Right lobe of liver (tissue), 6 donors: ENCODE results near the gene CD302. TPM values are rescaled to one million over a fixed set of nuclear protein-coding genes. Genes with fewer than 3 reads are reported as not detected.

Experiments used
- ATAC-seq, 4 donors: fragments of 200-7000 bp; cut with Tn5 transposase; one replicate each; pipeline ENCODE4 v1.9.1; 2020; ENCODE audit warnings: mild to moderate bottlenecking in 4 of 4, moderate library complexity in 4 of 4
- DNase-seq, 3 donors: peaks; one replicate each; pipeline ENCODE4 v3.0.0-alpha.2; 2020
- H3K27ac ChIP-seq, 3 donors: fragments of 200-600 bp; one replicate each; pipeline ENCODE4 v1.8.0; 2022
- H3K27me3 ChIP-seq, 2 donors: fragments of 200-600 bp; one replicate each; pipeline ENCODE4 v1.8.0; 2022
- H3K36me3 ChIP-seq, 4 donors: fragments of 200-600 bp; sonication (generic) in 1 of 4; one replicate each; pipeline versions ENCODE4 v1.5.1 to v1.8.0; 2017 to 2022; ENCODE audit warnings: control low read depth in 1 of 4
- H3K4me1 ChIP-seq, 4 donors: fragments of 200-600 bp; sonication (generic) in 1 of 4; one replicate each; pipeline versions ENCODE4 v1.5.1 to v1.8.0; 2017 to 2022; ENCODE audit warnings: control low read depth in 1 of 4
- H3K4me3 ChIP-seq, 3 donors: fragments of 200-600 bp; one replicate each; pipeline ENCODE4 v1.8.0; 2022
- H3K9me3 ChIP-seq, 4 donors: fragments of 200-600 bp; sonication (generic) in 1 of 4; one replicate each; pipeline versions ENCODE4 v1.5.1 to v1.8.0; 2017 to 2022; ENCODE audit warnings: control low read depth in 1 of 4
- POLR2A ChIP-seq: fragments of 450-650 bp; IDR thresholded peaks from one replicate; pipeline ENCODE4 v1.6.1; 2017; ENCODE audit warnings: antibody characterized with exemption, mild to moderate bottlenecking
- WGBS: methylation state at CpG from one replicate; pipeline ENCODE4 v1.1.6; 2018; ENCODE audit warnings: low coverage, low lambda C conversion rate; ENCODE audit not compliant: insufficient coverage; ENCODE audit errors: missing lambda C conversion rate; 5-methylcytosine and 5-hydroxymethylcytosine counted together
- intact Hi-C, 2 donors: fragments of 100-400 bp; cut with DNase I; formaldehyde crosslinking; loops; one replicate each; pipeline versions ENCODE4 v1.11.2 to v1.14.1; 2022
- total RNA-seq, 6 experiments: library from RNA; depleted of rRNA in 2 of 6; stranded (reverse); fragments of >200 nt in 2 of 6; fragmentation: NEBNext Ultra II Directional in 3 of 6; extraction: Animal tissue kit (Norgen Biotek cat#: 25700) in 3 of 6; gene quantifications; one replicate each; pipeline versions ENCODE4 v1.1.0 to v1.2.4, GENCODE V29; 2016 to 2023
- TF ChIP-seq, protein P1 (sequence below), 4 donors: fragments of 200-600 bp in 3 of 4; fragments of 450-650 bp in 1 of 4; IDR thresholded peaks; one replicate each; pipeline versions ENCODE4 v1.5.1 to v1.8.0; 2016 to 2022; ENCODE audit warnings: antibody characterized with exemption in 4 of 4, mild to moderate bottlenecking in 2 of 4
- donor health status: DM: no; HTN: yes; CAD: no.
- donor health status: DM: no; HTN: no; CAD: no.
- donor health status: DM: no; HTN: no; CAD: no.
- donor health status: DM: no; HTN: yes; CAD: no.
- donor health status: DM: no; HTN: yes; CAD: no.

CD302 gene
- total RNA-seq, 6 experiments from 2014 or later: 114 to 163 (median 130) TPM

DNA sequence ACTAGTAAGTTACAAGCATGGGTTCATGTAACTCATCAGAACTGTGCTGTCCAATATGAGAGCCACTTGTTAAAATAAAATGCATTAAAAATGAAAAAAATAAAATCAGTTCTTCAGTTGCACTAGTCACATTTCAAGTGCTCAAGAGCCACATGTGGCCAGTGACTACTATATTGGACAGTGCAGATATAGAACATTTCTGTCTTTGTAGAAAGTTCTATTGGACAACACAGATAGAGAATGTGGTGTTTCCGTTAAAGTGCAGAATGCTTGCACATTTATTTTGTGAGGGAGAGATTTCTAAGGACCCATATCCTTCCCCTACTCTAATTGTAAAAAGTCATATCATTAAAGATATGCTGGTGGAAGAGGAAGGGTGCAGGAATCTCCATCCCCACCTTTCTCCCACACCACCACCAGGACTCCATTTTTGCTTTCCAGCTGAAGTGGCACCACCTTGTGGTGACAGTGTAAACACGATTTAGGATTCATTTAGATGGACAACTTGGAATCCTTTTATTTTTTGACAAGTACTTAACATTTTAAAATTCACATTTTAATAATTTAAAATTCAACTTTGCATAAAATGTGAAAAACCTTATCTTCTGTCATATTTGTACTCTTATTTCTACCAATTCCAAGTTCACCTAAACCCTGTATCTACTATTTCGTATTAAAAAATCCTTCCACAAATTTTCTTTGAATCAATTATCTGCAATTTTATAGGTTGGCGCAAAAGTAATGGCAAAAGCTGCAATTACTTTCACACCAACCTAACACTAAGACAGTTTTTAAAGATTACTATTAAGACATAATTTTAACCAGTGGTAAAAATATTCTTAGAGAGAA, 9.4 kb upstream of the CD302 start:
- no peaks in the 10 kb centered on the region for H3K4me1 ChIP-seq
- no peaks in the 10 kb centered on the region for H3K27me3 ChIP-seq
- 60% methylated on average over 4 of the region's 4 CpGs for WGBS
- DNase-seq (peak in 1 of 3 donors; percentile 61), ATAC-seq (peak; percentile 81 to 87 (median 82))
- TF ChIP-seq POLR2A: no peak
- TF ChIP-seq, protein P1, sequence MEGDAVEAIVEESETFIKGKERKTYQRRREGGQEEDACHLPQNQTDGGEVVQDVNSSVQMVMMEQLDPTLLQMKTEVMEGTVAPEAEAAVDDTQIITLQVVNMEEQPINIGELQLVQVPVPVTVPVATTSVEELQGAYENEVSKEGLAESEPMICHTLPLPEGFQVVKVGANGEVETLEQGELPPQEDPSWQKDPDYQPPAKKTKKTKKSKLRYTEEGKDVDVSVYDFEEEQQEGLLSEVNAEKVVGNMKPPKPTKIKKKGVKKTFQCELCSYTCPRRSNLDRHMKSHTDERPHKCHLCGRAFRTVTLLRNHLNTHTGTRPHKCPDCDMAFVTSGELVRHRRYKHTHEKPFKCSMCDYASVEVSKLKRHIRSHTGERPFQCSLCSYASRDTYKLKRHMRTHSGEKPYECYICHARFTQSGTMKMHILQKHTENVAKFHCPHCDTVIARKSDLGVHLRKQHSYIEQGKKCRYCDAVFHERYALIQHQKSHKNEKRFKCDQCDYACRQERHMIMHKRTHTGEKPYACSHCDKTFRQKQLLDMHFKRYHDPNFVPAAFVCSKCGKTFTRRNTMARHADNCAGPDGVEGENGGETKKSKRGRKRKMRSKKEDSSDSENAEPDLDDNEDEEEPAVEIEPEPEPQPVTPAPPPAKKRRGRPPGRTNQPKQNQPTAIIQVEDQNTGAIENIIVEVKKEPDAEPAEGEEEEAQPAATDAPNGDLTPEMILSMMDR (IDR thresholded peaks at IDR 0.05): peak; percentile 71 to 79 (median 74)
- intact Hi-C loops: no loop called here
- H3K36me3 ChIP-seq: no peaks in the 10 kb centered on the region
- H3K27ac ChIP-seq: no peak overlapping the region
- H3K9me3 ChIP-seq: no peaks in the 10 kb centered on the region
- no peak overlapping the region for H3K4me3 ChIP-seq

DNA sequence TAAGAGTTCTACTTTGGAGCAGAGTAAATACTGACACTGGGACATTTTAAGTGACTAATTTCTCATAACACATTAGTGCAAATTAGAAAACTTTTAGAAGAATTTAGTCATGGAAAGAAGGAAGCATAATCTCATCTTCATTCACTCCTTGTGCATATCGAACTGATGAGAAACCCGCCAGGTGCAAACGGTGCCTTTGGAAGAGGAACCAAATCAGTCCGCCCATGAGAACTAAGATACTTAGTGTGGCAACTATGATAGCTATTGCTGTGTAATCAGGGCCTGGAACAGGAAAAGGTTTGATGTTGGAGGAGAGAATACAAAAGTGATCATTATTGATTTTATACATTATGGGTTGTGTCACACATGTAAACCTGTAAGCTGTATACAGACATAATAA, 6.9 kb upstream of the CD302 start:
- Histone ChIP-seq H3K27me3 (no peaks in the 10 kb centered on the region), H3K9me3 (no peaks in the 10 kb centered on the region), H3K4me1 (peaks cover 0 to 21% (median 7%) of the 10 kb centered on the region in 4 donors), H3K4me3 (no peak overlapping the region), H3K27ac (no peak overlapping the region), H3K36me3 (no peaks in the 10 kb centered on the region)
- WGBS: 74% methylated on average over 4 of the region's 4 CpGs
- intact Hi-C loops: no loop called here
- DNase-seq (no peak), ATAC-seq (no peak)
- TF ChIP-seq POLR2A: no peak
- TF ChIP-seq, protein P1 (IDR thresholded peaks at IDR 0.05): no peak

DNA sequence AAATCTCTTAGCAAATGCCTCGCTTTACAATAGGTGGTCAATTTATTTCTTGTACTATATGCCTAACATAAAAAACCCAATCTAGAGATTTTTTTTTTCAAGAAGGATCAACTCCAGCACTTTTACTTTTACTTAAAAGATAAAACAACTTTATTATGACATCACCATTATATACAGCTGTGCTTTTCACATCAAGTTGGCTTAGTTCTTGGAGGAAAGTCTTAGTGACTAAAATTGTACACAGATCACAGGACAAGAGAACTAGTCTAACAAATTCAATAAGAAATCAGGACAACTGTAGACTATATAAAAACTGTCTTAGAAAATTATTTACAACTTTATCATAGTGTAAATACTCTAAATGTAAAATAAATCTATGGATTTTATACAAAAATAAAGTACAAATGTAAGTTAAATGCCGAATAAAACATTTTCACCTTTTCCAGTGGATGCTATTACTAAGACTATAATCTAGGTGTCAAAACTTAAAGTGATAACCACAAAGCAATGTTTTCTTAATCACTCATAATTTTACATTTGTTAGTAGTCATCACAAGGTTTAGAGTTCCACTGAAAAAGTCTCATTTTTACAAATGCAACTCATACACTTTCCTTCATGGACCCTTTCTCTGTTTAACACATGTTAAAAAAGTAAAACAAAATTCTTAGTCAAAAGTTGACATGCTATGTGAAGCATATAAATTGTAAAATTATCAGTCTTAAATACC, 5.4 kb upstream of the CD302 start:
- DNase-seq (no peak), ATAC-seq (no peak)
- Histone ChIP-seq H3K36me3 (no peaks in the 10 kb centered on the region), H3K4me3 (no peak overlapping the region), H3K9me3 (no peaks in the 10 kb centered on the region), H3K27me3 (no peaks in the 10 kb centered on the region), H3K4me1 (peaks cover 0 to 28% (median 13%) of the 10 kb centered on the region in 4 donors), H3K27ac (no peak overlapping the region)
- no peak for TF ChIP-seq POLR2A
- TF ChIP-seq, protein P1 (IDR thresholded peaks at IDR 0.05): no peak
- intact Hi-C loops: no loop called here
- 50% methylated on average over 2 of the region's 2 CpGs for WGBS

DNA sequence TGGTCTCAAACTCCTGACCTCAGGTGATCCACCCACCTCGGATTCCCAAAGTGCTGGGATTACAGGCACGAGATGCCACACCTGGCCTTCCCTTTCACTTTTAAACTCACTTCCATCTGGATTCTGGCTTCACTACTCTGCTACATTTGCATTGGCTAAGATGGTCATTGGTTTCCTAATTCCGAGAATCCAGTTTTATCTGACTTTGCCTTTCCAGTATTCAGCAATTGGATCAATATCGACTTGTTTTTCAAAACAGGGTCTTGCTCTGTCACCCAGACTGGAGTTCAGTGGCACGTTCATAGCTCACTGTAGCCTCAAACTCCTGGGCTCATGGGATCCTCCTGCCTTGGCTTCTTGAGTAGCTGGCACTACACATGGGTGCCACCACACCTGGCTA, 4.7 kb upstream of the CD302 start:
- WGBS: 34% methylated on average over 5 of the region's 5 CpGs
- H3K9me3 ChIP-seq: no peaks in the 10 kb centered on the region
- intact Hi-C loops: no loop called here
- ATAC-seq: peak; percentile 8 to 37 (median 25)
- no peak for DNase-seq
- H3K27me3 ChIP-seq: no peaks in the 10 kb centered on the region
- H3K4me3 ChIP-seq: no peak overlapping the region
- no peak for TF ChIP-seq POLR2A
- TF ChIP-seq, protein P1 (IDR thresholded peaks at IDR 0.05): no peak
- H3K4me1 ChIP-seq: peaks cover 0 to 28% (median 13%) of the 10 kb centered on the region in 4 donors
- H3K27ac ChIP-seq: peak overlapping the region in 1 of 3 donors; percentile 0
- no peaks in the 10 kb centered on the region for H3K36me3 ChIP-seq
